HG03139 (cell line): ENCODE results near the gene HTR3A.

ENCODE experiments used
- ATAC-seq: cut with Tn5 transposase; IDR thresholded peaks from one replicate; pipeline ENCODE4 v1.9.1; 2021; ENCODE audit not compliant: unreplicated experiment

HTR3A gene

DNA sequence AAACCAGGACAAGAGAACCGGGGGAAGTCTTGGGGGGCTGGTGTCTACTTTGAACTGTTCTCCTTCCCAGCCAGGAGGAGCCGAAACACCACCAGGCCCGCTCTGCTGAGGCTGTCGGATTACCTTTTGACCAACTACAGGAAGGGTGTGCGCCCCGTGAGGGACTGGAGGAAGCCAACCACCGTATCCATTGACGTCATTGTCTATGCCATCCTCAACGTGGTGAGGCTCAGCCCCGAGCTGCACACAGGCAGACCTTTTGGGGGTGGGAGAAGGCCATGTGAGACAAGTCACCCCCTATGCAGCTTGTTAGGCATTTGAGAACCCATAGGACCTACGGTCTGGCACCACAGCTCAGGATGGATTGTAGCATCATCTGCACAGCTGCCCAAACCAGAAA, 2.8 kb downstream of the HTR3A start:
- no peak for ATAC-seq

DNA sequence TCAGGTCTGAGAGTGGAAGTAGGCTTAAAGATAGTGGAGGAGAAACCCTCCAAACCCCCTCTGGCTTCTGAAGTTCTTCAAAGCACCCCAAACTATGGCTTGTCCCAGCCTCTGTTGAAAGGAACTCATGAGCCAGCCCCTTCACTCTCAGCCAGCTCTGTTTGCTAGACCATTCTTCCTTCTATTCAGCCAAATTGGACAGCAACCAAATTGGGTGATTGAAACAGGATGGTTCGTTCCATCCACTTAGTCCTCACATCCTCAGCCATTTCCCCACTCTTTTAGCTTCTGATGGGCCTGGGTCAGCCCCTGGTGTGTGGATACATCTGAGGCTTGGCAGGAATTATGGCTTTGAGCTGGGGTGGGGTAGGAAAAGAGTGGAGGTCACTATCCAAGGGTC, 4.5 kb downstream of the HTR3A start:
- no peak for ATAC-seq

DNA sequence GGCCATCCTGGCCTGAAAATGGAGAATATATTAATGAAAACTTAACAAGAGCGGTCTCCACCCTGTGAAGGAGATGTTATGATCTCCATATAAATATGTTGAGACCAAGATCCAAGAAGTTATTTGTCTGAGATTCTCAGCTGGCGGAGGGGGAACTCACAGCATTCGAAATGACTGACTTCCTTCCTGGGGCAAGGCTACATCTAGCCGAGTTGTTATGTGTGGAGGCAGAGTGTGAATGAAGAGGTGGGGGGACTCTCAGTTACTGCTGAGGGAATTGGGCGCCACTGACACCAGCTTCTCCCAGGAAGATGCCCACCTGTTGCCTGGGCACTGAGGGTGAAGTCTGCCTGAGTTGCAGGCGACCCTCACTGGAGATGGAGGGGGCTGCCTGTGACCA, 5.9 kb downstream of the HTR3A start:
- no peak for ATAC-seq

DNA sequence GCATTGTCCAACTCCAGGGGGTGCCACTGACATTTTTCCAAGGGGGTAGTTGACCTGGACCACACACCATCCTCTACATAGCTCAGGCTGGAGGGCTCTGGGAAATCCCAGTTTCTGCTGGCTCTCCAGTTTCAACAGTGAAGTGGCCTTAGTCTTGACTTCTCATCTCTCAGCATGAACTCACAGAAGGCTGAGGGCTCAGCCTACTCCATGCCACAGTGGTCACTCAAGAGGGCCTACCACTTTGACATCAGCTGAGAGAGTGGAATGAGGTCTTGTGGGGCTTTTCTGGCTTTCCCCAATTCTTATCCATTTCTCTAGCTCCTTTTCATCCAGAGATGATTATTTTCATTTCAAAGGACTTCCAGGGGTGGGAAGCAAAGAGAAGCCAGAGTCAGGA, 7.4 kb downstream of the HTR3A start:
- no peak for ATAC-seq

DNA sequence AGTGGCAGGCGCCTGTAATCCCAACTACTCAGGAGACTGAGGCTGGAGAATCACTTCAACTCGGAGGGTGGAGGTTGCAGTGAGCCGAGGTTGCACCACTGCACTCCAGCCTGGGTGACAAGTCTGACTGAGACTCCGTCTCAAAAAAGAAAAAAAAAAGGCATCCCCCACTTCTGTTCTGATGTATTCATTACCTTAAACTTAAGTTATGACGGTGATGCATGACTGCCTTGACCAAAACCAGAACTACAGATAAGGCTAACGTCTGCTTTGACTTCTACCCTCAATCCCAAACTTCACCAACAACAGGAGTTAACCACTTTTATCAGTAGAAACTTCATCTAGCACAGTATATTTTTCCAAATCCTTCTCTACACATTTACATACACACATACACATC, 9.9 kb downstream of the HTR3A start:
- no peak for ATAC-seq

DNA sequence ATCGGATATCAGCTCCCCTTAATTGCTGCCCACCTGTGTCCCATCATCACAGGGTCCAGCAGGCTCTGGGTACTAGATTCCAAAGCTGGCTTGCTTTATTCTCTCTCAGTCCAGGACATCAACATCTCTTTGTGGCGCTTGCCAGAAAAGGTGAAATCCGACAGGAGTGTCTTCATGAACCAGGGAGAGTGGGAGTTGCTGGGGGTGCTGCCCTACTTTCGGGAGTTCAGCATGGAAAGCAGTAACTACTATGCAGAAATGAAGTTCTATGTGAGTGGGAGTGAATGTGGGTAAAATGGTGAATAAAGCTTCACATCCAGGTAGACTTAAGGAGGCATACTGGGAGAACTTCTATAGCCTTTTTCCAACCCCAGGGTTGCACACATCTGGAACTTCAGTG, 11.0 kb downstream of the HTR3A start:
- no peak for ATAC-seq

DNA sequence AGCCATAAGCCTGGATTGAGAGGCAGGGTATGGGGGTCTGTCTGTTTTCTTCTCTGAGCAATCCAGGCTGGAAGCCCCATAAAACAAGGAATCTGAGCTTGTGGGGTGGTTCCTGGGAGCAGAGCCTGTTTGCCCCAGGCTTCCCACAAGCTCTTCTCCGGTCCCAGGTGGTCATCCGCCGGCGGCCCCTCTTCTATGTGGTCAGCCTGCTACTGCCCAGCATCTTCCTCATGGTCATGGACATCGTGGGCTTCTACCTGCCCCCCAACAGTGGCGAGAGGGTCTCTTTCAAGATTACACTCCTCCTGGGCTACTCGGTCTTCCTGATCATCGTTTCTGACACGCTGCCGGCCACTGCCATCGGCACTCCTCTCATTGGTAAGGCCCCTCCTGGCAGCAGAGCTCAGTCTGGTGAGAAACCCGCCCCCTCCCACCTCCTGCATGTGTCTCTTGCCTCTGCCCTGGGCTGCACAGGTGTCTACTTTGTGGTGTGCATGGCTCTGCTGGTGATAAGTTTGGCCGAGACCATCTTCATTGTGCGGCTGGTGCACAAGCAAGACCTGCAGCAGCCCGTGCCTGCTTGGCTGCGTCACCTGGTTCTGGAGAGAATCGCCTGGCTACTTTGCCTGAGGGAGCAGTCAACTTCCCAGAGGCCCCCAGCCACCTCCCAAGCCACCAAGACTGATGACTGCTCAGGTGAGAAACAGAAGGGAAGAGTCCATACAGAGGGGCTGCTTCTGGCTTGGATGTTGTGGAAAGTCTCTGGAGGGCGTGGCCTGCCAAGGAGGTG, 11.6 kb downstream of the HTR3A start:
- no peak for ATAC-seq

DNA sequence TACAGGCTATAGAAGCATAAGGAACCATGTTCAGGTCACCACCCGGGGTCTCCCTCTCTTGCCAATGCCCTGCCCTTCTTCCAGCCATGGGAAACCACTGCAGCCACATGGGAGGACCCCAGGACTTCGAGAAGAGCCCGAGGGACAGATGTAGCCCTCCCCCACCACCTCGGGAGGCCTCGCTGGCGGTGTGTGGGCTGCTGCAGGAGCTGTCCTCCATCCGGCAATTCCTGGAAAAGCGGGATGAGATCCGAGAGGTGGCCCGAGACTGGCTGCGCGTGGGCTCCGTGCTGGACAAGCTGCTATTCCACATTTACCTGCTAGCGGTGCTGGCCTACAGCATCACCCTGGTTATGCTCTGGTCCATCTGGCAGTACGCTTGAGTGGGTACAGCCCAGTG, 14.5 kb downstream of the HTR3A start:
- no peak for ATAC-seq

DNA sequence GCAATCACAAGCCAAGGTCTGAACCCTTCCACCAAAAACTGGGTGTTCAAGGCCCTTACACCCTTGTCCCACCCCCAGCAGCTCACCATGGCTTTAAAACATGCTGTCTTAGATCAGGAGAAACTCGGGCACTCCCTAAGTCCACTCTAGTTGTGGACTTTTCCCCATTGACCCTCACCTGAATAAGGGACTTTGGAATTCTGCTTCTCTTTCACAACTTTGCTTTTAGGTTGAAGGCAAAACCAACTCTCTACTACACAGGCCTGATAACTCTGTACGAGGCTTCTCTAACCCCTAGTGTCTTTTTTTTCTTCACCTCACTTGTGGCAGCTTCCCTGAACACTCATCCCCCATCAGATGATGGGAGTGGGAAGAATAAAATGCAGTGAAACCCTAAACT, 15.0 kb downstream of the HTR3A start:
- no peak for ATAC-seq

DNA sequence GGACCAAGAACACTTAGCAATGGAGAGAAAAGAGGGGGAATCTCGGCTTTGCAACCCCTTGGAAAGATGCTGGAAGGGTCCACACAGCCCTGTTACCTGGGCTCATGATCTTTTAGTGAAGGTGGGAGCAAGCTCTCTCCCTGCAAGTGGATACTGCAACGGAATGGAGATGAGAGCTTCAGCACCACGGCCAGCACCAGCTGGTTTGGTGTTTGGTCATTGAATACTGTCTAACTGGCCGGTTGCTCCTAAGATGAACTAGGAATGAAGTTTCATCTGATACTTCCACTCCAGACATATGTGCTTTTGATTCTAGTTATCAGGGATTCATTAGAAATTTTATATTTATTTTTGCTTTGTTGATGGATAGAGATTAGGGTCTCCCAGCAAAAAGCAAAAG, 16.3 kb downstream of the HTR3A start:
- ATAC-seq = no peak

DNA sequence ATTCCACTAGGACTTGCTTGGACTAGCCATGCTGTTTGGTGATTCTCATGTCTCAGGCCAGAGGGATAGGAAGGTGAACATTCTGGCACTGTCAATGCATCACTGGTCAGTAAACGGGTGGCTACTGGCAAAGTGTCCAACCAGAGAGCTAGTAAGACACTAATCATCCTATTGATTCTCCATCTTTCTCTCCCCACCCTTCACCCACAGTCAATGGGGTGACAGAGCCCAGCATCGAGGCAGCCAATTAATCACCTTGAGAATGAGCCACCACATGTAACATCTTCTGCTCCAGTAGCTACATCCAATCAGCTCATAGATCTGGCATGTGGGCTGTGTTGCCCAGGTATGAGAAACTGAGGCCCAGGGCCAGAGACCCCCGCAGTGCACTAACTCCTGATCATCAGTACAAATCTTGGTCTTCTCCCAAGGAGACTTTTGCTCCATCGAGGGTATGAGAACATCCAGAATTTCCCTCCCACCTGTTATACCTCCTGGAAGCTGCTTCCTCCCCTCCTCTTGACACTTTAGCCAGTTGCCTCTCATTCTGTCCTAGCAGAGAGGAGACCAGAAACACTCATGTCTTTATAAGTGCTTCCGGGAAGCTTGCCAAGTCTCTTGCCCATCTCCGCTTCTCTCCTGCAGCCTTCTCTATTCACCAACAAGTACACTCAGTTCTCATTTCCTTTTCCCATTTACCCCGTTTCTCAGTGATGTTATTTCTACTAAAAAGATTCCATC, 17.0 kb downstream of the HTR3A start:
- ATAC-seq = no peak

DNA sequence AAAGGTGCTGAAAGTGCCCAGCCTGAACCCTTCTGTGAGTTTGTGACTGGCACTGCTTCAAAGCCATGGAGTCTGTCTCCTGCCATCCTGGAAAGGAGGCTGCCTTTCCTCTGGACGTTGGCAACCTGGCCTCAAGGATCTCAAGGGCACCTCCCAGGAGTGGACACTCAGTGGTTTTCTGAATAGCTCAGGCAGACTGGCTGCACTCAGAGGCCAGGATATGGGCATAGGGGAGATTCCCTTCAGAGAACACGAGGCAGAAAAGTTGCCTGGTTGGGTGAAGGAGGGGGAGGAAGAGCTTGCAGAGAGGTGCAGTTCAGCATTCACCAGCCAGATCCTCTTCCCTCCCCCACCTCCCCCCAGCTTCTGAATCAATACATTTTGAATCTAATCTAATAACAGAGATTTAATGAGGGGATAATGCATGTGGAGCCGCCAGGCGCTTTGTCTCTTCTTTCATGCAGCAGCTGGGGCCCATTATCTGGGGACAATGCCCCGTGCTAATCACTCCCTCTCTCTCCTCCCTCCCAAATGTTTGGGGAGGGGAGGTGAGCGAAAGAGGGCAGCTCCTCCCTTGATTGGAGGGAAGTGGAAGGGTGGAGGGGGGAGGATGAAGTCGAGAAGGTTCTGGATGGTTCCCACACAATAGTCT, 17.7 kb downstream of the HTR3A start:
- ATAC-seq = no peak

DNA sequence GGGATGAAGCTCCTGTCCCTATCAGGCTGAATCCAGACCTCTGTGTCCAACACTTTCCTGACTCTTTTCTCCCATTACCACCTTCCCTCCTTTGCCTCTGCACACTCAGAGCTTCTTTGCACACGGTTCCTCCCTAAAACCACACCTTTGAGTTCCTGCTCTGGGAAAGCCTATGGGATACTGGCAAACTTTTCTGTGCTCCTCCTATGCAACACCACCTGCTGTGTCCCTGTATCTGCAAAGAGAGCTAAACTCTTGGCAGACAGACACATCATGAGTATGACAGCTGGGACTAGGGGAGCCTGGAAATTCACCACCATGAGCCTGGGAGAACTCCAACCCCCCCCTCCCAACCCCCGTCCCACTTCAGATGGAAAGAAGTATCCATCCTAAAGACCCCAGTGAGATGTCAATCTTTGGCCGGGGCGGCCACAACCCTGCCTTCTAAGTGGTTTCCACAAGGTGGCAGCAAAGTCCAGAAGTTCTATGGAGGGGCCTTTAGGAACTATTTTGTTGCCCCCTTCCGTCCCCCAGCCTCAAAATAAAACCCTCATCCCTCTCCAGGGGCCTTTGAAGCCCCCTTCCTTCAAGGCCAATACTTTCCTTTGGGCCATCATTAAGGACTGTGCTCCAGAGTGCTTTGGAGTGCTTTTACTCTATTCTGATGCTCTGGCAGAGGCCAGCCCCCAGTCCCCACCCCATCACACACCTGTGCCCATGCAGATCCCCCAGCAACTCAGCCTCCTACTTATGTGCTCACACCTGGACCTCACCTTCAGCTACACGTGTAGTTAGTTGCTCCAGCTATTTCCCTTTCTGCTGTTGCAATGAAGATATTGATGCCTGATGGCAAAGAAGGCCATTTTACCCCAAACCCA, 19.4 kb downstream of the HTR3A start:
- no peak for ATAC-seq

DNA sequence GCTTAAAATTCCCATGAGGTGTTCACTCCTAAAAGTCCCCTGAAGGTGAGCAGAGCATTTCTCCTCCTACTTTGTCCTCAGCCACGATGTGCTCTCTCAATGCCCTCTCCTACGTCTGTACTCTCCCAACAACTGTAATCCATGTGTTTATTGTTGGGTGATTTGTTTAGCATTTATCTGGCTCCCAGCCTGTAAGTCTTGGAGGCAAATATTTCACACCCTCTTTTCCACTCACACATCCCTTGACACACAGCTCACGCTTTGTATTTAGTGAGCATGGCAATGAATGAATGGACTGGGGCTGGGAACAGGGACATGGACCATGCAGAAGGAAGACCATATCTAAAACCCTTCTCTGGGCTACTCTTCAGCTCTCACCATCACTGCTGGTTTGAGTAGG, 22.6 kb downstream of the HTR3A start:
- no peak for ATAC-seq

DNA sequence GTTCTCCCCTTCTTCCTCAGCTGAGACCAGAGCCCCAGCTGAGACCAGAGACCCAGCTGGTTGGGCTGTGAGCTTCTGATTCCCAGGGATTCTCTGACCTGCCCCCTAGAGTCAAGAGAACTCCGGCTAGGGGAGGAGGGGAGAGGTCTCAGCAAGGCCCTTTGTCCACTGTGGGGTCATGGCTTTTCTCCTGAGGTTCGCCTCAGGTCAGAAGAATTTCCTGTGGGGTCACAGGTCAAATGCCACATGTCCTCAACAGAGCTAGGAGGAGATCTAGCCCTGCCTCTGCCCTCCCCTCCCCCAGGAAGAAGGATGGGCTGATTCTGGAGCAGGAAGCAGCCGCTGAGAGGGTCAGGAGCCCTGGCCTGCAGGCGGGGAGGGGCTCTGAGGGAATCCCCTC, 23.7 kb downstream of the HTR3A start:
- ATAC-seq = no peak

DNA sequence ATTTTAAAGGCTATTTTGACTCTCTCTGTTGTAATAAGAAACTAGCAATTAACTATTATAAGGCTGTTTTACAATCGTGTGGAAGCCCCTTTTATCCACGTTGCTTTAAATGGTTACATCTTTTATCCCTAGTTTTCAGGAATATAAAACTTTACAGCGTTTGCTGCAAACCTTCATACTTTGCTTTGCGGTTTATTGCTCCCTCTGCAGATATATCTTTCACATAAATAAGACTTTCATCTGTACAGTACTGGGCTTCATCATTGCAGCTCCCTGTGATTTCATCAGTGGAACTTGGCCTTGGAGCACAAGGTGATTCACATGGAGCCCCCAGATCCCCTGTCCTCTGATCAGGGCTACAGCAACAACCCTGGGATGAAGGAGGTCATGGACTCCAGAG, 25.6 kb downstream of the HTR3A start:
- ATAC-seq = no peak

DNA sequence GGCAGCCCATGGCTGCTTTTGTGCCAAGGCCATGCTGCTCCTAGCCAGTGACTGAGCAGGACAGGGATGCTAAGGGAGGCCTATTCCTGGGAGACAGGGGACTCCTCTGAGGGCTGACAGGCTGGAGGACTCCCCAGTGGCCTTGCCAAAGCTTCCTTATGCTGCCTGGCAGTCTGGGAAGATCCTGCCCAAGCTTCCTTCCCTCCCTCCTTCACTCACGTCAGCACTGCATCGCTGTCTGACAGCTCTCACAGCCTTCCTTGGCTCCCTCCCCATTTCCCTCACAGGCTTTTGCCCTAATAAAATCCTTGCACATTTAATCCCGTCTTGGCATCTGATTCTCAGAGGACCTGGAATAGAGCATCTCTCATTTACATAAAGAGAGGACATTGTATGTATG, 26.5 kb downstream of the HTR3A start:
- ATAC-seq = no peak

DNA sequence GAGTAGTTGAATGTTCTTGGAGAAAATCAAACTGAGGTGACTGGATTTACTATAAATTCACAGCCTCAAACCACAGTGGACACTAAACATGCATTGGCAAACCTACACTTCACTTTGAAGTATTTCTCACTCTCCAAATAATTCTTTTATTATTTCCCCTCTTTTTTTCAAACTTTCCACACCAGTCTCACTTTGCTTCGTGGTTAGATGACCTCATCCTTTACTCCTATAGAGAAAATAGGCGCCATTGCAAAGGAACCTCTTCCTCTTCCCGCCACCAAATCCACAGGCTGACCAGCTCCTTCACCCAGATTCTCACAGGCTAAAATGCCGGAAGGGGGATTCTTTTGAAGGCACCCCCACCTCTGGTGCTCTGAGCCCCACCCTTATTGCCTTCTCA, 33.4 kb downstream of the HTR3A start:
- ATAC-seq = no peak

DNA sequence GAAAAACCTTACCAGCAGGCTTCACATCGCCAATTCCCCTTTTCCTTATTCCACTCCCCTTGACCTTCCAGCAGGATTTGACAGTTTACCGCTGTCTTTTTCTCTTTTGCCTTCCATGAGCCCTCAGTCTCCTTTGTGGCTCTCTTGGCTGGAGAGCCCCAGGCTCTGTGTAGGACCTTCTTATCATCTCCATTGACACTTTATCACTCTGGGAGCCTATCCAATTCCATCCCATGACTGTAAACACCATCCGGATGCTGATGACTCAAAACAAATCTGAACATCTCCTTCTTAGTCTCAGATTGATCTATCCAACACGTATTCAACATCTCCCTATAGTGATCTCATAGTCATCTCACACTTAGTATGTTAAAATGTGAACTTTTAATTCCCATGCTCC, 36.0 kb downstream of the HTR3A start:
- no peak for ATAC-seq

DNA sequence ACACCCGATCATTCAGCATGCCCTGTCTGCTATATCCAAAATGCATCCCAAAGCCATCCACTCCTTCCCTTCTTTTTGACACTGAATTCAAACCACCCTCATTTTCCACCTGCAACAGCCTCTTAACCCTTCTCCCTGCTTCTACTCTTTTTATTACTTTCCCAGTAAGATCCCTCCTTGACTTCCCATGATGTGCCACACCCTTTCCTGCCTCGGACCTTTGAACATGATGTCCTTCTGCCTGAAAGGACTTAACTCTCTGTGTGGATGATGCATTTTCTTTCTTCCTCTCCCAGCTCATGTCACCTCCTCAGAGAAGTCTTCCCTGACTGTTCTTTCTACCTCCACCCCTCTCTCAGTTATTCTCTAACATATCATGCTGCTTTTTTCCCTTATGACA, 36.5 kb downstream of the HTR3A start:
- no peak for ATAC-seq

DNA sequence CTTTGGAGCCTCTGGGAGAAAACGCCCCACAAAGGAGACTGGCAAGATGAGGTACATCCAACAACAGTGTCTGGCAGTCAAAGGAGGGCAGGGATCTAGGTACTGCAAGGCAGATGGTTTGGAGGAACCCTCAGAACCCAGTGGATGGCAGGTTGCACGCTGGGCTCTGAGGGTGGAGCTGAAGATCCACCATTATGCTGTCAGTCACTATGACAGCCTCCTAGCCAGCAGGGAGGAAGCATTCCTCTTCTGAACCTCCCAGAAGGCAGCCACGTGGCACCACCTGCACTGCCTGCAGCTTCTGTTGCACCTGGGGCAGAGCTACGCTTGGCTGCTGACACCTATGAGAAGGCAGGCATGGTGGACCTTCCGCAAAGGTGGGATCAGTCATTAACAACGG, 40.2 kb downstream of the HTR3A start:
- no peak for ATAC-seq
